ENCODE data around the gene MAPK8IP1.

The MAPK8IP1 gene

DNA sequence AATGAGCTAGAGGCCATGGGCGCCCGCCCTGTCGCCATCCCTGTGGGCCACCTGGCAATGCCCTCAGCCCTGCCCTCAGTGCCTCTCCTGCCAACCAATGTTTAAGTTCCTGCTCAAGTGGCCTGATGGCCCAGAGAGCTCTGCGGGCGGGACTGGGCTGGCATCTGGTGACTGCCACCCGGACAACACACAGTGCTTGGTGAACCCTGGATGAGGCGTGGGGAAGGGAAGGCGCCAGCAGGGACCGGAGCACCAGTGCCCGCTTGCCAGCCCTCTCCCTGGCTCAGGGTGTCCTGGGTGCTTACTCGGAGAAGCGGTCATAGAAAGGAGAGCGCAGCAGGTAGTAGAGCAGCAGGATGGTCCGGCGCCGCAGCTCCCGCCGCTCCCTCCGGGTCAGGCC lies 28.1 kb downstream of the MAPK8IP1 start:
- DNase-seq, result no peak

- DNase-seq, result no peak
These were observed 28.6 kb downstream of the MAPK8IP1 start for GRCh38 chr11:45913942-45914635.

DNA sequence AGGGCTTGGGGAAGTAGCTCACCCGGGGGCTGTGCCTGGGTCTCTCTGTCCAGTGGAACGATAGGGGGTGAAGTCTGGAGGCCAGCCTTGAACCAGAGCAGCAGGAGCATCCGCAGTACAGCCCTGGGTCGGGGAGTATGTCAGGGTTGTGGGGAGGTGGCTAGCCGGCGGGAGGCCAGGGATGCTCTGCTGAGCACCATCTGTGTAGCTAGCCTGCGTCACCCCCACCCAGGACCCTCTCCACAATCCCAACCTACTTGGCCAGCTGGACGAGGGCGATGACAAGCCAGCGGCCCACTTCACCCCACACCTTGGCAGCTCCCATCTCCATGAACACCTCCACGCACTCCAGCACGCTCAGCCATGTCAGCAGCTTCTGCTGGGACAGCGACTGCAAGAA lies 30.0 kb downstream of the MAPK8IP1 start:
- DNase-seq, result no peak

DNA sequence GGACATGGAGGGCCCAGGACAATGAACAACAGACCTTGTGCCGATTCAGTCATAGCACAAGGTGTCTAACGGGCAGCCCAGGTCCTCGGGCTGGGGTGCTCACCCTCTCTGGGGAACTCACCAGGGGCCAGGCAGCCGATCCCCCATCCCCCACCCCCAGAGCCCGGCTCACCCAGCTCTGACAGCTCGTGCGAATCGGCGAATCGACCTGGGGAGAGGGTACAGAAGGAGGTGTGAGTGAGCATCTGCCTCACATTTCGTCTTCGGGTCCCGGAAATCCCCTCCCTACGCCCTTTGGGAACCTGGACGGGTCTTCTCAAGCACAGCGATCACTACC lies 31.8 kb downstream of the MAPK8IP1 start:
- DNase-seq, result no peak

DNA sequence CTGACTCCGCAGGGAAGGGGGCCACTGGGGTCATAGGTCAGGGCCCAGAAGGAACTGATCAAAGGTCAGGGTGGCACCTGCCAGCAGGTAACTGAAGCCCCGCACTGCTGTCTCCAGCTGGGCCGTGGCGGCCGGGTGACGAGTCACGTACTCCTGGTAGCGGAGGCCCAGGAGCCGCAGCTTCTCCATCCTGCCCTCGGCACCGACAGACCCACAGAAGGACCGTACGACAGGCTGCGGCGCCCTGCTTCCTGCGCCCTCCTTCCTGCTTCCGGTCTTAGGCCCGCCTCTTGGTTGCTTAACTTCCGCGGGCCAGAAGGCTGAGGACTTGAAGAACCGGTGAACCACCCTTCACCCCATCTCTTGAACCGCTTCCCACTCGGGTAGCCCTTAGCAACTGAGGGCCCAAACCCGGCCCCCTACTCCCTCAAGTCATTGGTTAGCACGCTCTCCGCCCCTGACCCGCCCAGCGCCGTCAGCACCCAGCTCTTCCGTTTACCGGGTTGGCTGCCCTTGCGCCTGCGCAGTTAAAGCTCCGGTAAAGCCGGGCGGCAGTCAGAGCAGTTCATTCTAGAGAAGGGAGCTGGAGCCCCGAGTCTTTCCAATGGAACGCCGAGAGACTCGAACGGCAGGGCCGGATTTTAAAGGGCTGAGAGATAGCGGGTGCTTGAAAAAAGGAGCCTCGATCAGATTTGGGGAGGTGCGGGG lies 32.3 kb downstream of the MAPK8IP1 start, which contains the start of gene PEX16:
PEX16 (minus strand) TSS at position 255 of the 708 bp plus-strand sequence; CDS start at position 189, 66 bp downstream.
- DNase-seq, result peak; percentile 89 to 96

- DNase-seq, result peak; percentile 40 to 47
These were observed 33.0 kb downstream of the MAPK8IP1 start for GRCh38 chr11:45918331-45918941.

- DNase-seq, result no peak
These were observed 33.7 kb downstream of the MAPK8IP1 start for GRCh38 chr11:45918962-45919675.

DNA sequence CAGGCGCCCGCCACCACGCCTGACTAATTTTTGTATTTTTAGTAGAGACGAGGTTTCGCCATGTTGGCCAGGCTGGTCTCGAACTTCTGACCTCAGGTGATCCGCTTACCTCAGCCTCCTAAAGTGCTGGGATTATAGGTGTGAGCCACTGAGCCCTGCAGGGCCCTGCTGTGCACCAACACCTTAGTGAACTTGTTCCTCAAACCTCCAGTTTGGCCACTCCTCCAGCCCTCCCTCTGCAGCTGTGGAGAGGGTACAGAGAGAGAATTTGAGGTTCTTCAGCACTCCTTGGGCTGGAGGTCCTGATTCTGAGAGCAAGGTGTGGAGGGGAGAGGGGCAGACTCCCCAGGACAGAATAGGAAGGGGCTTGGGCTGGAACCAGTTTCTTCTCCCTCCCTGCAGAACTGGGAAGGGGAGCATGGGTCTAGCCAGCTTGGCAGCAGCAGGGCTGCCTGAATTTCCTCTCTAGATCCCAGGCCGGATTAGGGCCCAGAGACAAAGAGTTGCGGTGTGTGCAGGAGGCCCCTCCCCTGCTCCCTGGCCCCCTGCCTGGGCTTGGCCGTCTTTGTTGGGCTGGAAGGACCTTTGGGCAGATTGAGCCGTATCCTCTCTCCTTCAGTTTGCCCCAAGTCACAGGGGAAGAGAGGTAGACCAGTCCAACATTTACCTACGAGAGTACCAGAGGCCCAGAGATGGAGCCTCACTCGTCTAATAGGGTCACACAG lies 34.5 kb downstream of the MAPK8IP1 start:
- DNase-seq, result no peak

DNA sequence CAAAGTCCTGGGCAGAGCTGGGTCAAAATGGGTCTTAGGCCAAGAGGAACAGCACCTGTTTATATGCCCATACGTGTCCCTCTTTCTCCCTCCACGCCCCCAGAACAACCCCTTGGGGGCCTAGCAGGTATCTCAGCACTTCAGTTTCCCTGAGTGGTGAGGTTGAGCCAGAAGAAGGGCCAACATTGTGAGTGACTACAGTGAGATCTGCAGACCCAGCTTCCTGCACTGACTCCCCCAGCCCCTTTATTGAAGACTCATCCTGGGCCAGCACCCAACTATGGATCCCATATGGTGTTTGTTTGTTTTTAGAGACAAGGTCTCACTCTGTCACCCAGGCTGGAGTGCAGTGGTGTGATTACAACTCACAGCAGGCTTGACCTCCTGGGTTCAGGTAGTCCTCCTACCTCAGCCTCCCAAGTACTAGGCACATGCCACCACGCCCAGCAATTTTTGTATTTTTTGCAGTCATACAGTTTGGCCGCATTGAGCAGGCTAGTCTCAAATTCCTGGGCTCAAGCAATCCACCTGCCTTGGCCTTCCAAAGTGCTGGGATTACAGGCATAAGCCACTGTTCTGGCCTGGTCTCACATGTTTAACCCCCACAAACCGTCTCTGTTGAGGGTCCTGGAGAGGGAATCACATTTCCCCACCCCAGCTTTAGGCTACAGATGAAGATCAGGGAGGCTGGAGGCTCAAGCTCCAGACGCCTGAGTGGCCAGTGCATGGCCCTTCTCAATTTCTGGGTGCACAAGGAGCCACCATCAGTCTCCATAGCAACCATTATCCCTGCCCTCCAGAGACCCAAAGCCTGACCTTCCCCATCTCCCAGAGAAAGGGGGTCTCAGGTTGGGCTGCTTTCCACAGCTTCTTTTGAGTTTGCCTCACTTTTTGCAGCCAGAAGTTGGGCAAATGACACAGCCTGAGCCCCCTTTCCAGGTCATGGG lies 35.4 kb downstream of the MAPK8IP1 start:
- no peak for DNase-seq

DNA sequence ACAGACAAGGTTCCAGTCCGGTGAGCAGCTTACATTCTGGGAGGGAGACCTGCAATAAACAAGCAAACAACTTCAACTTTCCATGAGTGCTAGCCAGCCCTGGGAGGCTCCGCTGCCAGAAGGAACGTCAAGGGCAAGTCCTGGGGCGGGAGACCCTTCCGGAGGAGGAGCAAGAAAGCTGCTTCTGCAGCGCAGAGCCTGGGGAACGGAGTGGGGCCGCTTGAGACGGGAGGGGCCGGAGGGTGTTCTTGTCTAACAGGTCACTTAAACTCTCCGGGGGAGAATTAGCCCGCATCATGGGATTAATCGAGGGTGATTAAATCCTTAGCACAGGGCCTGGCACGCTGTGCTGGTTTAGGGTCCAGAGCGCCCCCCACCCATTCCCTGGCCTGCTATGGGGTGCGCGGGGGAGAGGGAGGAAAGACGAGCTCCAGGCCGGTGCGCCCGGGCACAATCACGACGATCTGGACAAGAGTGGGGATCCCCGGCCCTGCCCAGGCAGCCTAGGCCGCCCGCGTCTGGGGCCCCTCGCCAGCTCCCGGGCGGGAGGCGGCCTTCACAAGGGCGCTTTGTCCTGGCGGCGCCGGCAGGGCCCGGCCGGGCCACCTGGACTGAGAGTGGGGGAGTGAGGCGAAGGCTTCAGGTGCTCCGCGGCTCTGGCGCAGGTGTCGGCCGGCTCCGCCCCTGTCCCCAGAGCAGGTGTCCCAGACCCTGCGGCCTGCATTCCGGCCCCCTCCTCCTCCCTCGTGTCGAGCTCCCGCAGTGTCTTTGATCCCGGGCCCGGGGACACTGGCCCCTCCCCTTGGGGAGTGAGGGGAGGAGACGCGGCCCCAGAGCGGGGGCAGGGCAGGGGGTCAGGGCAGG lies 36.3 kb downstream of the MAPK8IP1 start:
- no peak for DNase-seq

DNA sequence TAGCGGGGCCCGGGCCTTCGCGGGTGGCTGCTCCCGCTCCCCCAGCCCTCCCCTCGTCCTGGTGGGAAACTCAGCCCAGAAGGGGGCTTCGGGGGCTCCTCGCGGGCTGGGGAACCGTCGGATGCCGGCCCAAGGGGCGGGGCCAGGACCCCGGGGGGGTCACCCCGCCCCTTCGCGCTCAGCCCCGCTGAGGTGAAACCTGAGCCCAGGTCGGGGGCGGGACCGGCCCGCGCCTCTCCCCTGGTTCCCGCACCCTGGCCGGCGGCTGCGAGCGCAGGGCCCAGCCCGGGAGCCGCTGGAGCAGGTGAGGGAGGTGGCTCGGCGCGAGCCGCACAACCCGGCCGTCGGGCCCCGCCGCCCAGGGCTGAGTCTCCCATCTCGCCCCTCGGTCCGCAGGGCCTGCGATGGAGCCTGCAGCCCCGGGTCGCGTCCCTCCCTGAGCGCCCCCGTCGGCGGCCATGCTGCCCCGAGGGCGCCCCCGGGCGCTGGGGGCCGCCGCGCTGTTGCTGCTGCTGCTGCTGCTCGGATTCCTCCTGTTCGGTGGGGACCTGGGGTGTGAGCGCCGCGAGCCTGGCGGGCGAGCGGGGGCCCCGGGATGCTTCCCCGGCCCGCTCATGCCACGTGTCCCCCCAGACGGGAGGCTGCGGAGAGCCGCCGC lies 37.1 kb downstream of the MAPK8IP1 start, which contains the start of gene LARGE2:
LARGE2 (plus strand) TSS at position 232 of the 658 bp plus-strand sequence; CDS start at position 459, 227 bp downstream.
- peak in 1 of 2 donors; percentile 26 for DNase-seq

DNA sequence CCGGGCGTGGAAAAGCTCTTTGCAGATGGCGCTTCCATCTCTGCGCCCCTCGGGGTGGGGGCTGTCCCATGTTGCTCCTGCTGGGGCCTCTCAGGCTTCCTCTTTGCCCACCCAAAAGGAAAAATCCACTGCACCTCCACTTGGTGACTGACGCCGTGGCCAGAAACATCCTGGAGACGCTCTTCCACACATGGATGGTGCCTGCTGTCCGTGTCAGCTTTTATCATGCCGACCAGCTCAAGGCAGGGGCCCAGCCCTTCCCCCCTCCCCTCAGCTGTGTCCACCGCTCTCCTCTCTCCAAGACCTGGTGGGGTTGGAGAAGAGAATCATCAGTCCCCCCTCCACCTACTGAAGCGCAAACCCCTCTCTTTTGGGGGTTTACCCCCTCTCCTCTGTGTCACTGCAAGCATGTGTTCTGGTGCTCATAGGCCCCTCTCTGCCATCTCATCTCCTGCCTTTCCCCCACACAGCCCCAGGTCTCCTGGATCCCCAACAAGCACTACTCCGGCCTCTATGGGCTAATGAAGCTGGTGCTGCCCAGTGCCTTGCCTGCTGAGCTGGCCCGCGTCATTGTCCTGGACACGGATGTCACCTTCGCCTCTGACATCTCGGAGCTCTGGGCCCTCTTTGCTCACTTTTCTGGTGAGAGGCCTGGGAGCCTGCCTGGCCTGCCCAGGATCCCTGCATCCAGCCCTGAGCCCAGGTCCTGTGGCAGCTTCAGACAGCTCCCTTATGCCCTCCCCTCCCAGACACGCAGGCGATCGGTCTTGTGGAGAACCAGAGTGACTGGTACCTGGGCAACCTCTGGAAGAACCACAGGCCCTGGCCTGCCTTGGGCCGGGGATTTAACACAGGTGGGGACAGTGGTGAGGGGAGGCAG lies 38.8 kb downstream of the MAPK8IP1 start:
- peak in 1 of 2 donors; percentile 0 for DNase-seq

DNA sequence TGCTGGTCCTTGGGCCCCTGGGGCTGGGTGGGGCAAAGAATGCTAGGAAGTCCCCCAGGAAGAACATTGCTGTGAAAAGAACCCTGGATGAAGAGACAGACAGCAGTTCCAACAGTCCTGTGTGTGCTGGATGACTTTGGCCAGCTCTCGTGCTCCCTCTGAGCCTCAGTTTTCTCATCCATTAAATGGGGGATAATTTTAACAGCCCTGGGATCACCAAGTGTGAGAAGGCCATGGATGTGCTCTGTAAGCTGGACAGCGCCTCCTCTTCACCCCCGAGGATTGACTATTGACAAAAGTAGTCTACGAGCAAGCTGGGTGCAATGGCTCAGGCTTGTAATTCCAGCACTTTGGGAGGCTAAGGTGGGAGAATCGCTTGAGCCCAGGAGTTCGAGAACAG lies 39.5 kb downstream of the MAPK8IP1 start:
- no peak for DNase-seq

- no peak for DNase-seq
These were observed 40.1 kb downstream of the MAPK8IP1 start for GRCh38 chr11:45925550-45925949.

DNA sequence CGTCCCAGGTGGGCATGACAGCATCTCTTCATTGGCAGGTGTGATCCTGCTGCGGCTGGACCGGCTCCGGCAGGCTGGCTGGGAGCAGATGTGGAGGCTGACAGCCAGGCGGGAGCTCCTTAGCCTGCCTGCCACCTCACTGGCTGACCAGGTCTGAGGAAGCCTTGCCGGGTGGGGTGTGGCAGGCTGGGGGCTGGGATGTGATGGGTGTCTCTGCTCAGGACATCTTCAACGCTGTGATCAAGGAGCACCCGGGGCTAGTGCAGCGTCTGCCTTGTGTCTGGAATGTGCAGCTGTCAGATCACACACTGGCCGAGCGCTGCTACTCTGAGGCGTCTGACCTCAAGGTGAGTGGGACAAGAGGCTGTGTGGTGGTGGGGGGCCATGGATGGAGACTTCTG lies 40.5 kb downstream of the MAPK8IP1 start:
- no peak for DNase-seq

- no peak for DNase-seq
These were observed 41.3 kb downstream of the MAPK8IP1 start for GRCh38 chr11:45926536-45927331.

DNA sequence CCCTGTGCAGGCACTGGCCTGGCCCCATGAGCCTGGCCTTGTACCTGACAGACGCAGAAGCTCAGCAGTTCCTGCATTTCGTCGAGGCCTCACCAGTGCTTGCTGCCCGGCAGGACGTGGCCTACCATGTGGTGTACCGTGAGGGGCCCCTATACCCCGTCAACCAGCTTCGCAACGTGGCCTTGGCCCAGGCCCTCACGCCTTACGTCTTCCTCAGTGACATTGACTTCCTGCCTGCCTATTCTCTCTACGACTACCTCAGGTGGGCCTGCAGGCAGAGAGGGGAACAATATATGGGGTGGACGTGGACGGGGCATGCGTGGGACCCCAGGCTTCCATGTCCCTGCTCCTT lies 41.9 kb downstream of the MAPK8IP1 start:
- no peak for DNase-seq
